ENCODE results near the gene IRF8. TPM values are rescaled to one million over a fixed set of nuclear protein-coding genes. Genes with fewer than 3 reads are reported as not detected.
A peak's percentile ranks its signal among the peaks of the same experiment; 100 is the strongest.

Gene IRF8
- total RNA-seq, 1 donor from 2014 or later = not detected

GRCh38 chr16:85862476-85863383, 36.2 kb upstream of the IRF8 start:
- Mint-ChIP-seq H3K4me3 (ENCODE audit: unreplicated experiment) (no peak overlapping the region), H3K36me3 (ENCODE audit: low read depth) (no peaks in the 10 kb centered on the region), H3K9me3 (ENCODE audit: low read depth) (peaks cover 10% of the 10 kb centered on the region), H3K4me1 (ENCODE audit: low read depth) (no peaks in the 10 kb centered on the region), H3K27ac (ENCODE audit: unreplicated experiment) (no peak overlapping the region), H3K27me3 (ENCODE audit: low read depth) (peaks cover 29% of the 10 kb centered on the region)
- DNase-seq (ENCODE audit: low spot score) = peak; percentile 61
- TF ChIP-seq CTCF (IDR thresholded peaks at IDR 0.05) = no peak

- H3K27ac Mint-ChIP-seq (ENCODE audit: unreplicated experiment) = no peak overlapping the region
- H3K36me3 Mint-ChIP-seq (ENCODE audit: low read depth) = no peaks in the 10 kb centered on the region
- peaks cover 10% of the 10 kb centered on the region for H3K9me3 Mint-ChIP-seq (ENCODE audit: low read depth)
- no peak for TF ChIP-seq CTCF (IDR thresholded peaks at IDR 0.05)
- H3K4me1 Mint-ChIP-seq (ENCODE audit: low read depth) = no peaks in the 10 kb centered on the region
- H3K4me3 Mint-ChIP-seq (ENCODE audit: unreplicated experiment) = no peak overlapping the region
- H3K27me3 Mint-ChIP-seq (ENCODE audit: low read depth) = peaks cover 32% of the 10 kb centered on the region
- DNase-seq (ENCODE audit: low spot score) = peak; percentile 19
These were observed 35.6 kb upstream of the IRF8 start for GRCh38 chr16:85863384-85863774.

GRCh38 chr16:85864965-85865364, 34.0 kb upstream of the IRF8 start:
- Mint-ChIP-seq H3K4me1 (ENCODE audit: low read depth) (no peaks in the 10 kb centered on the region), H3K4me3 (ENCODE audit: unreplicated experiment) (no peak overlapping the region), H3K36me3 (ENCODE audit: low read depth) (no peaks in the 10 kb centered on the region), H3K27ac (ENCODE audit: unreplicated experiment) (no peak overlapping the region), H3K9me3 (ENCODE audit: low read depth) (peaks cover 18% of the 10 kb centered on the region), H3K27me3 (ENCODE audit: low read depth) (peaks cover 38% of the 10 kb centered on the region)
- TF ChIP-seq CTCF (IDR thresholded peaks at IDR 0.05) = no peak
- DNase-seq (ENCODE audit: low spot score) = no peak

- H3K4me1 Mint-ChIP-seq (ENCODE audit: low read depth) = no peaks in the 10 kb centered on the region
- H3K9me3 Mint-ChIP-seq (ENCODE audit: low read depth) = peaks cover 18% of the 10 kb centered on the region
- H3K4me3 Mint-ChIP-seq (ENCODE audit: unreplicated experiment) = no peak overlapping the region
- no peaks in the 10 kb centered on the region for H3K36me3 Mint-ChIP-seq (ENCODE audit: low read depth)
- no peak for DNase-seq (ENCODE audit: low spot score)
- no peak overlapping the region for H3K27ac Mint-ChIP-seq (ENCODE audit: unreplicated experiment)
- H3K27me3 Mint-ChIP-seq (ENCODE audit: low read depth) = peaks cover 43% of the 10 kb centered on the region
- no peak for TF ChIP-seq CTCF (IDR thresholded peaks at IDR 0.05)
These were observed 31.8 kb upstream of the IRF8 start for GRCh38 chr16:85867189-85867588.

- DNase-seq (ENCODE audit: low spot score) = no peak
- no peak overlapping the region for H3K27ac Mint-ChIP-seq (ENCODE audit: unreplicated experiment)
These were observed 30.5 kb upstream of the IRF8 start for GRCh38 chr16:85868495-85868894.

More at GRCh38 chr16:85868495-85868894, 30.5 kb upstream of the IRF8 start:
- Mint-ChIP-seq H3K27me3 (ENCODE audit: low read depth) (peaks cover 51% of the 10 kb centered on the region), H3K9me3 (ENCODE audit: low read depth) (peaks cover 18% of the 10 kb centered on the region), H3K4me1 (ENCODE audit: low read depth) (no peaks in the 10 kb centered on the region), H3K36me3 (ENCODE audit: low read depth) (no peaks in the 10 kb centered on the region), H3K4me3 (ENCODE audit: unreplicated experiment) (no peak overlapping the region)
- TF ChIP-seq CTCF (IDR thresholded peaks at IDR 0.05) = no peak

Measured in chondrocyte (in vitro differentiated cells).